Hematopoietic multipotent progenitor cell (in vitro differentiated cells): ENCODE measurements around the gene PAPPA. TPM values are rescaled to one million over a fixed set of nuclear protein-coding genes. Genes with fewer than 3 reads are reported as not detected.

ENCODE experiments used
- DNase-seq, 3 donors: peaks; one replicate each; pipeline ENCODE4 v3.0.0-alpha.2; 2011 to 2015; ENCODE audit warnings: low read depth in 2 of 3, low spot score in 2 of 3
- total RNA-seq: library from RNA; depleted of rRNA; stranded (reverse); fragments of >200 nt; gene quantifications from one replicate; pipeline ENCODE4 v1.2.3, GENCODE V29; 2012

Gene PAPPA
- total RNA-seq, 1 donor: under 0.01 TPM

DNA sequence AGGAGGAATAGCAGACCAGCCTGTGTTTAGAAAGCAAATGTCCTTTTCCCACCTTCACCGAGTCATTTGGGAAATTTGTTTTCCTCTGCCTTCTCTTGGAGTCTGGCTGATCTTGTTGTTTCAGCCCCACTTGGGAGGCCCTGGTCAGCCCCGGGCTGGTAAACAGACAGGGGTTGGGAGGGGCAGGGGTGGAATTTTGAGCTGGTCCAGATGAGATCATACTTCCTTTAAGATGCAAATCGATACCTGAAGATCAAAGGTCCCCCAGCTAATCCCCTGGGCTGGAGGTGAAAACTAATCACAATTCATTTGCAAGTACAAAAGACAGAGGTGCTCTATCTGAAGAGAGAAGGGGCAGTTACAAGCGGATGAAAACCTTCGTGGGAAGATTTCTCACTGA, 118.4 kb downstream of the PAPPA start:
- no peak for DNase-seq

DNA sequence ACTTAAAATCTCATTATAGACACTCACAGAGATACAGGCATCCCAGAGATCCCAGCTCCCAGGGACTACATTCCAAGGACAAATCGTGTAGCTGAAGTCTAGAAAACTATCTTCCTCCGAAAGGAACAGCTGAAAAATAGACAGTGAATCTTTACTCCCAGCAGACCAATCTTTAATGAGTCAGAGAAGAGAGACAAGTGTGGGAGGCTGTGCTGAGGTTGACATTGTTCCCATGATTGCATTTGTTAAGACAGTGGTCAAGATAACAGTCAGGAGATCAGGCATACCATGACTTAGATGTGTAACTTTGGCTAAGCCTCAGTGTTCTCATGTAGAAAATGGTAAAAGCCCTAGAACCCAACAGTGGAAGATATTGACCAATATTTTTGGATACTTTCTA, 120.7 kb downstream of the PAPPA start:
- no peak for DNase-seq

GRCh38 chr9:116275418-116276195, 122.0 kb downstream of the PAPPA start:
- DNase-seq: no peak

- no peak for DNase-seq
Measured at GRCh38 chr9:116276196-116276493, 122.6 kb downstream of the PAPPA start.

- no peak for DNase-seq
Measured at GRCh38 chr9:116276651-116277121, 123.1 kb downstream of the PAPPA start.

DNA sequence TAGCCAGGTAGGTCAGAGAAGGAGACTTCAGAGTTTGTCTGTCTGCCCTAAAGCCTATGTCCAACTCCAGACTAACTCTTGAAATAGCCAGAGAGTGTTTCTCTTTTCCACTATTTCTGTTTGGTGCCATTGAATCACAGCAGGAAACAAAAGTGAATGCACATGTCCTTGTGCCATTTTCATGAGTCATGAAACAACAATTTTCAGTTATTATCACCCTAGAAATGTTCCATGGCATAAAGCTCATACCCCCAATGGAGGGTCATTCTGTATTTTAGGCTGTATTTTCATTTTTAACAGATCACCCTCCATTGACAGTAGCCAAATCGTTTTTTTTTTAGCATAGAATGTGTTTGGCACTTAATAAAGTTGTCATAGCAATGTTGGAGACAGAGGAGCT, 124.7 kb downstream of the PAPPA start:
- DNase-seq: no peak

- DNase-seq: no peak
Measured at GRCh38 chr9:116279230-116279629, 125.6 kb downstream of the PAPPA start.

- no peak for DNase-seq
Measured at GRCh38 chr9:116280529-116280928, 126.9 kb downstream of the PAPPA start.

DNA sequence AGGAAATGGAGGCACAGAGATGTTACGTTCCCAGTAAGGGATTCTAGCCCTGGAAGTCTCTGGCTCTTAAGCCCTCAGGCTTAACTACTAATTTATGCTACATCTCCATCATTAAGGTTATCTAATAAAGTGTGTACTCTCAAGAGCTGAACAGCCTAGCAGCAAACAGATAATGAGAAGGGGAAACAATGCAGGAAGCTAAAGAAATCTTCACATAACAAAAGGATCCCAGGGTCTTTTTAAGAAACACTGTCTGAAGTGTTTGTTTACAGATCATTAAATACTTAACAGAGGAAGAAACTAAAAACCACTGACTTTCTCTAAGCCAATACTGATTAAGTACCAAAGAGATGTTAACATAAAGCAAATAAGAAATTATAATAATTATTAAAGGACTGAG, 129.0 kb downstream of the PAPPA start:
- DNase-seq: no peak

DNA sequence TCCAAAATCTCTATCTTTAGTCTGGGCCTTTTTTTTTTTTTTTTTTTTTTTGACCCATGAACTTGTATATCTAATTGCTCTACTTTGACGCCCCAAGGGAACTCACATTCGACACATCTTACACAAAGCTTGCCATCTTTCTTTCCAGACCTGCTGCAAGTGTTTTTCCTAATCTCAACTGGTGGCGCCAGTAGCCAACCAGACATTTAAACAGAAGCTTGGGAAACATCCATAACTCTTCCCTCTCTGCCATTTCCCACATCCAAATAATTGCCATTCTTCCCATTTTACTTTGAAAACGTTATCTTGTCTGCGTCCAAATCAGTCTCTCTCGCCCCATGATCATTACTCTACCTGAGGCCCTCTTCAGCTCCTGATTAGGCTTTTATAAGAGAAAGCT, 130.9 kb downstream of the PAPPA start:
- no peak for DNase-seq

- no peak for DNase-seq
Measured at GRCh38 chr9:116285320-116285719, 131.7 kb downstream of the PAPPA start.

- DNase-seq: no peak
Measured at GRCh38 chr9:116286297-116286696, 132.7 kb downstream of the PAPPA start.

- DNase-seq: no peak
Measured at GRCh38 chr9:116287721-116288120, 134.1 kb downstream of the PAPPA start.

- no peak for DNase-seq
Measured at GRCh38 chr9:116288658-116289057, 135.1 kb downstream of the PAPPA start.

DNA sequence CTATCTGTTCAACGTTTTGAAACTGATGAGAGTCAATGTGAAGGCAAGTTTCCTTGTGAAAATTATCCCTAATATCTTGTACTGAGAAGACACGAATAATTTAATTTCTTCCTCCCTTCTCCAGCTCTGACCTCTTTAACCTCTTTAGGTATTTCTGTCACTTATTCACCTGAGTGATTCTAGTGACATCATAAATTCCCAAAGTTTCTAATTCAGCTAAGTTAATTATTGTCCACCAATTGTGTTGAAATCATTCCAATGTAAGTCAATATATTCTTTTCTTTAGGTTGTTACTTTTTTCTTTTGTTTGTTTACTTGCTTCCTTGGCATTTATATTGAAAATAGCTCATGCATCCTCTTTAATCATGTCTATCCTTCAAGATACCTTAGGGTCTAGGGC, 143.8 kb downstream of the PAPPA start:
- DNase-seq: no peak

DNA sequence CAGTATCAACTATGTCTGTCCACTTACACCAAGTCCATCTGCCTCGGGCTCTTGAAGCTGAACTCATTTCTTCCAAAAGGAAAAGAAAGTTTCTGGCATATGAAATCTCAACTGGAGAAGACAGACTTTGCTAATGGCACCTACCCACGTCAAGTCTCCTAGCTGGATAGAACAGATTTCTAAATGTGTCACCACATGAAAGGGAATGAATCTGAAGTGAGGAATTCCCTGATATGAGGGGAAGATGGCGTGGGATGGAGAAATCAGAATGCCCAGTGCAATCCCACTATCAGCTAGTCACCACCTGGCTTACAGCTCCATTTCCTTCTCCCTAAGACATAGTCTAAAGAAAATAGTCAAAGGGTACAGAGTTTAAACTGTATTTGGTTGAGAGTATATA, 144.7 kb downstream of the PAPPA start:
- no peak for DNase-seq

DNA sequence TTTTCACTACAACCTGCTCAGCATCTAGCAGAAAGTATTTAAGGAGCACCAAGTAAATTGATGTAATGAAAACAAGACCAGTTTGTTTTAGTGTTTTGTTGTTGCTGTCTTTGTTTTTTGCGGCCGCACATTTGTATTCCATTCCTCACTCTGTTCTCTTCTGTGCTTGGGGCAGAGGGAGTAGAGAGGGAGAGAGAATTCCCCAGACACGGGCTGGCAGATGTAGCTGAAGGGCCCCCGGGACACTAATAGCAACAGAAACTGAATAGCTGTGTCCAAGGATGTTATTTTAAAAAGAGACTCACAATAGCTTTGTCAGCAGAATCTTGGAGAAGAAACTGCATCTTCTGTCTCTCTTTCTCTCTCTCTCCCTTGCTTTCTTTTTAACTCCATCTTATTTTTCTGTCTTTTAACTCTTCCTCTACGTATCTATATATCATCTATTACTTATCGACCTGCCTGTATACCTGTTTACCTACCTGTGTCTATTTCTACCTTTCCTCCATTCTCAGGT, 145.3 kb downstream of the PAPPA start:
- no peak for DNase-seq

- no peak for DNase-seq
Measured at GRCh38 chr9:116300360-116300870, 146.8 kb downstream of the PAPPA start.

- DNase-seq: no peak
Measured at GRCh38 chr9:116303270-116303669, 149.7 kb downstream of the PAPPA start.

DNA sequence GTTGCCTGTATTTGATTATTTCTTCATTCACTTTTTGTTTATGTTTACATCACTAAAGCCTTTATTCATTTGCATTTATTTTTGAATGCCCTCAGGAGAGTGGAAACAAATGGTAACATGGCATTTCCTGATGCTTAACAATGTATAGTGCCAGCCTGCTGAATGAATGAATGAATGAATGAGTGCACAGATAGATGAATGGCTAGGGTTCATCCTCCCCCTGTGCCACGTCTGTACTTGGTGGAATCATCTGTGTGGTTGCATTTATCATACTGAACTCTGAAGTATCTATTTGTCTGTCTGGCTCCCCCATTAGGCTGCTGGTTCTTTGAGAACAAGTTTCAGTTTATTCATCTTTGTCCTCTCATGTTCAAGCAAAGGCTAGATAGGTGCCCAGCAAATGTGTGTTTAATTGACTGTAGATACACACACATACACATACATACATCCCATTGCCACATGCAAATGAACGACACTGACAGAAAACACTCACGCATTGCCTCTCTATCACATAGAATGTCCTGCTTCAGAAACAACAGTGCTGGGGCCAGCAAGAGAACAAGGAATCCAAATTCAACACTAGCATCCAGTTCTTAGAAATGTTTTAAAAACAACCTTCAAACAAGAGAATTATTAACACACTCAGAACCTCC, 150.4 kb downstream of the PAPPA start:
- no peak for DNase-seq

- DNase-seq: no peak
Measured at GRCh38 chr9:116304761-116305160, 151.2 kb downstream of the PAPPA start.

- DNase-seq: no peak
Measured at GRCh38 chr9:116308076-116308475, 154.5 kb downstream of the PAPPA start.
